Measurements from ENCODE around the gene RAC2.

RAC2 gene

GRCh38 chr22:37220543-37220981 lies 23.5 kb downstream of the RAC2 start:
- H3K27ac ChIP-seq: no peak overlapping the region

DNA sequence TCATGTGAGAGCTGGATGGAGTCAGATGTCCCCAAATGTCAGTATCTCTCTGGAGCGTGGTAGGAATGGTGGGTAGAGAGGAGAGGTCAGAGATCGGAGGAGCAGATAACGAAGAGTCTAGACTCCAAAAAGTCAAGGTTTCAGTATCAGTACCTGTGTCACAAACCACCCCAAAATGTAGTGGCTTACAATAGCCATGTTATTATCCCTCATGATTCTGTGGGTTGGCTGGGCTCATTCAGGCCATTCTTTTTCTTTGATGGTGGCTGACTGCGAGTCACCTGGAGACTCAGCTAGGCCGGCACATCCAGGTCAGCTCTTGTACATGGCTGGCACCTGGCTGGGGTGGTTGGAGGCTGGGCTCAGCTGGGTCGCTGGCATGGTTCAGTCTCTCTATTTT lies 24.5 kb downstream of the RAC2 start:
- no peak overlapping the region for H3K27ac ChIP-seq
- no peak for TF ChIP-seq ZFX (IDR thresholded peaks at IDR 0.05)
- TF ChIP-seq, protein P1, sequence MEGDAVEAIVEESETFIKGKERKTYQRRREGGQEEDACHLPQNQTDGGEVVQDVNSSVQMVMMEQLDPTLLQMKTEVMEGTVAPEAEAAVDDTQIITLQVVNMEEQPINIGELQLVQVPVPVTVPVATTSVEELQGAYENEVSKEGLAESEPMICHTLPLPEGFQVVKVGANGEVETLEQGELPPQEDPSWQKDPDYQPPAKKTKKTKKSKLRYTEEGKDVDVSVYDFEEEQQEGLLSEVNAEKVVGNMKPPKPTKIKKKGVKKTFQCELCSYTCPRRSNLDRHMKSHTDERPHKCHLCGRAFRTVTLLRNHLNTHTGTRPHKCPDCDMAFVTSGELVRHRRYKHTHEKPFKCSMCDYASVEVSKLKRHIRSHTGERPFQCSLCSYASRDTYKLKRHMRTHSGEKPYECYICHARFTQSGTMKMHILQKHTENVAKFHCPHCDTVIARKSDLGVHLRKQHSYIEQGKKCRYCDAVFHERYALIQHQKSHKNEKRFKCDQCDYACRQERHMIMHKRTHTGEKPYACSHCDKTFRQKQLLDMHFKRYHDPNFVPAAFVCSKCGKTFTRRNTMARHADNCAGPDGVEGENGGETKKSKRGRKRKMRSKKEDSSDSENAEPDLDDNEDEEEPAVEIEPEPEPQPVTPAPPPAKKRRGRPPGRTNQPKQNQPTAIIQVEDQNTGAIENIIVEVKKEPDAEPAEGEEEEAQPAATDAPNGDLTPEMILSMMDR (conservative IDR thresholded peaks at IDR 0.05): no peak

More at GRCh38 chr22:37220543-37220981, 23.5 kb downstream of the RAC2 start:
- TF ChIP-seq ZFX (IDR thresholded peaks at IDR 0.05): no peak
- TF ChIP-seq, protein P1 (conservative IDR thresholded peaks at IDR 0.05): no peak

GRCh38 chr22:37218771-37219411 lies 25.2 kb downstream of the RAC2 start:
- TF ChIP-seq, protein P1 (conservative IDR thresholded peaks at IDR 0.05): no peak
- TF ChIP-seq ZFX (IDR thresholded peaks at IDR 0.05): no peak
- no peak overlapping the region for H3K27ac ChIP-seq

DNA sequence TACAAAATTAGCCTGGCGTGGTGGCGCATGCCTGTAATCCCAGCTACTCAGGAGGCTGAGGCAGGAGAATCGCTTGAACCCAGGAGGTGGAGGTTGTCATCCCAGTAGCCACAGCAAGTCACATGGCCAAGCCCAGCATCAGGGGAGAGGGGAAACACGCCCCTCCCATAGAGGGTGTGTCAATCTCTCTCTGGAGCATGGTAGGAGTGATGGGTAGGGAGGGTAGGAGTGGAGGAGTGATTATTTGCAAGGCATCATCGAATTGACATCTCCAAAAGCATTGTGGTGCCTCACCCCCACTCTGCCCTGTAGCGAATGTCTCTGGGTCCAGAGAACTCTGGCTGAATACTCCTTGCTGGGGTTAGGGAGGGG lies 25.7 kb downstream of the RAC2 start:
- no peak overlapping the region for H3K27ac ChIP-seq
- TF ChIP-seq ZFX (IDR thresholded peaks at IDR 0.05): no peak
- TF ChIP-seq, protein P1 (conservative IDR thresholded peaks at IDR 0.05): no peak

DNA sequence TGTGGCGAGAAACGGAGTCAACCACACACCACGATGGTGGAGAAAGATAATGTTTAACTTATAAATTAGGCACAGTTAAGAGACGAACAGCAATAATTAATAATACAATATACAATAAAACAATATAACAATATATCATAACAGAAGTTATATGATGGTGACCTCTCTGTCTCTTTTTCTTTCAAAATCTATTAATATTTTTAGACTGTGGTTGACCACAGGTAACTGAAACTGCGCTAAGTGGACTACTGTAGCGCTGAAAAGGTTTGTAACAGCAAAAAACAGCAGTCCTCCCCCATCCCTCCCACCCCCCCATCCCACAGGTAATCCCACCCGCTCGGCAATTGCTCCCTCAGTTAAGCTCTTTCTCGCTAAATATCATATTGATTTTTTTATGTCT lies 28.2 kb downstream of the RAC2 start:
- no peak overlapping the region for H3K27ac ChIP-seq
- TF ChIP-seq, protein P1 (conservative IDR thresholded peaks at IDR 0.05): no peak
- TF ChIP-seq ZFX (IDR thresholded peaks at IDR 0.05): no peak

- TF ChIP-seq, protein P1 (conservative IDR thresholded peaks at IDR 0.05): no peak
- TF ChIP-seq ZFX (IDR thresholded peaks at IDR 0.05): no peak
- no peak overlapping the region for H3K27ac ChIP-seq
These were observed 29.4 kb downstream of the RAC2 start for GRCh38 chr22:37214731-37215030.

GRCh38 chr22:37213941-37214730 lies 29.9 kb downstream of the RAC2 start:
- no peak overlapping the region for H3K27ac ChIP-seq
- TF ChIP-seq, protein P1 (conservative IDR thresholded peaks at IDR 0.05): no peak
- no peak for TF ChIP-seq ZFX (IDR thresholded peaks at IDR 0.05)

Measured in C4-2B (cell line).